ENCODE results near the gene TGM2.

TGM2 gene

DNA sequence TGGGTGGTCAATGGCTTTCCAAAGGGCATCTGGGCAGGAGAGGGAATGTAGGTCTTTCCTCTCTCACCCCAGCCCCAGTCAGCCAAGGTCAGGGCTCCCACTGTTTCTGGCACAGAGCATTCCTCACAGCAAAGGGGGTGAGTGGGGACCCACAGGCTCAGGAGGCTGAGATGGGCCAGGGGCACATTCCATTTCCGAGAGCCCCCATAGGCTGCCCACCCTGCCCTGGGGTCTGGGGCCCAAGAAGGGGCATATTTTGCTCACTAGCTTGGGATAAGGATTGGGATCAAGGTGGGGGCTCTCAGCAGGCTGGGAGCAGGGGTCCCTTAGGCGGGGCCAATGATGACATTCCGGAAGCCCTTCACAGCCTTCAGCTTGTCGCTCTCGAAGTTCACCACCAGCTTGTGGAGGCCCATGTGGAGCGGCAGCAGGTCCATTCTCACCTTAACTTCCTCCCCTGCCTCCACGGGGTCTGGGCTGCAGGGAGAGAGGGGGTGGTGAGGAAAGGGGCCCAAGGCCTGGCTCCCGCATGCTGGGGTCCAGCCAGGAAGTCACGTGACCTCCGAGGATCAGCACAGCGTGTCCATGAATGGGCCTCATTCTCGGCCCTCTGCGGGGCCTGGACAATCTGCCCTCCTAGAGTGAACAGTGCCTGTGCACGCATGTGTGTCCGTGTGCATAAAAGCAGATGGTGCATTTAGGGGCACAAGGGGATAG, 35.0 kb downstream of the TGM2 start:
- no peak for DNase-seq

DNA sequence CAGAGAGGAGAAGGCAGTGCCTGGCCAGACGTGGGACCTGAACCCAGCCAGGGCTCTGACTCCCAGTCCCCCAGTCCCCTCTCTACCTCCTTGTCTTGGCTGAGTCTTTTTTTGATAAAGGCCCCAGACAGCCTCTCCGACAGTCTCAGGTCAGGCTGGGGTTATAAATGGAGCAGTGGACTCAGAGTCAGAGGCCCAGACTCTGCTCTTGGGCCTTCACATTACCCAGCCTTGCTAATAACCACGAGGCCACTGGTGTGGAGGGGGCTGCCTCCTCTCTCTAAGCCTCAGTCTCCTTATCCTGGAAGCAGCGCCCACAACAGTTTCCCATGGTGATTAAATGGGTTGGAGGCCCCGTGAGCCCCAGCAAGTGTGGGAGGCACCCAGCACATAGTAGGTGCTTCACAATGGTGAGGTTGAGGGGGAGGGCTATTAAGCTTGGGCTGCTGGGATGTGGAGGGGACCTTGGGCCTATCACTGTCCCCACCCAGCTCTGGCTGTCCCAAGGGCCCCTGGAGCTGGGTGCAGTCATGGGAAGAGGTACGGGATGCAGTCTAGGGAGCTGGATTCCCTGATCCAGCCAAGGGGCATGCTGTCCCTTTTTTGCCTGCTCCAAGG, 35.7 kb downstream of the TGM2 start:
- DNase-seq = no peak

DNA sequence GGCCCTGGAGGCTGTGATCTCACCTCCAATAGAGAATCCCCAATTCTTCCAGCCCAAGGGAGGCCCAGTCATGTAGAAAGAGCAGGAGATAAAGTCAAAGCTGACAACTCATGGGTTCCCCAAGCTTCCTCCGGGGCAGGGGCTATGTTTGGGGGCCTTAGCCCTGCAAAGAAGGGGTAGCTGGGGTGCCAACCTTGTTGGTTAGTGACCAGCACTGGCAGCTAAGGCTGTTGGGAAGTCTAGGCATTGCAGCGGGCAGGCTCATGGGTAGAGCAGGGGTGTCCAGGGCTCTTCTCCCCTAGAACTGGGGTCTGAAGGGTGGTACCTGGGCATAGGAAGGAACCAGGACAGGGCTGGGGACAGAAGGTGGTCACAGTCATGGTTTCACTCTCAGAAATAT, 36.4 kb downstream of the TGM2 start:
- no peak for DNase-seq

DNA sequence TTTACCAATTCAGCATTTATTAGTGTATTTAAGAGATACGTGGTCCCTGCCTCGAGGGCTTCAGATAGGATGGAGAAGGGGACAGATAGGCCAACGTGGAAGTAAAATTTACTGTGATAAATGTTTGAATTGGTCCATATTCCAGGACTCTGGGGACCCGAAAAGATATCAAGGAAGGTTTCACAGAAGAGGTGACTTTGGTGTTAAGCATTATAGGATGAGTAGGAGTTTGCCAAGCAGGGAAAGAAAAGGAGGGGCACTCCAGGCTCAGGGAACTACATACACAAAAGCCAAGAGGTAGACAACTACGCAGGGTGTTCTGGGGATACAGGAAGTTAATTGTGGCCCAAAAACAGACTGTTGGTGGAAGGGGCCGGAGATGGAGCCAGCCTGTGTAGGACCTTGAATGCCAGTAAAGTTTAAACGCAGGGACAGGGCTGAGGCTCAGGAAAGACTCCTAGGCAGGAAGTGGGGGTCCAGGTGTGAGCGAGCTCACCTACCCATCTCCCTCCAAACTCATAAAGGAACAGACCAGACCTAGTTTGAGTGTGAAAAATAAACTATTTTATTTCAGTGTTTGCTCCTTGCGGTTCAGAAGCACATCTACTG, 37.0 kb downstream of the TGM2 start:
- no peak for DNase-seq

DNA sequence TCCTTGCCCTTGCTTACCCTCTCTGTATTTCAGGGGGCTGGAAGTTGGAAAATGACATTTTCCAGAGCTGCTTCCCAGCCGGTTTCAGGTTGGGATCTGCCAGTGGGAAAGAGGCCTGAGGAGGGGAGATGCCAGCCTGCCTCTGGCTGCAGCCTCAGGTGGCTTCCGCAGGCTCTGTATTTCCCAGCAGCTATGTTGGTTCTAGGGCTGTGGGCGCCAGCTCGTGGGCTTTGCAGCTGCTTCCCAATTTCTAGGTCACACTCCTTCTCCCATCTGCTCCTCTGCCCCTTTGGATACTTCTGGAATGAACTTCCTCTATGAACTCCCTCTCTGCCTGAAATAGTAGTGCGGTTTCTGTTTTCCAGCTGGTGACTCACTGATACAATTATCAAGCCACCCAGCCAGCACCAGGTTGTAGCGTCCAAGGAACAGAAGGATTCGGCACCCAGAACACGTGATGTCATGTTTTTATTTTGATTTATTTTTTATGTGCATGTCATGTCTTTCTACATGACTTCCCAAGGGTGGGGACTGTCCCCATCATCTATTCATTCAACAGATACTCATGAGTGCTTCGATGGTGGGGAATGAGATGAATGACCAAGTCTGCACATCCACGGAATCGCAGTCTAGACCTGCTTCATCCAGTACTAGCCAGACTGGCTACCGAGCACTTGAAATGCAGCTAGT, 38.0 kb downstream of the TGM2 start:
- no peak for DNase-seq

- DNase-seq = no peak
Observed at GRCh38 chr20:38126146-38126921, 38.7 kb downstream of the TGM2 start.

DNA sequence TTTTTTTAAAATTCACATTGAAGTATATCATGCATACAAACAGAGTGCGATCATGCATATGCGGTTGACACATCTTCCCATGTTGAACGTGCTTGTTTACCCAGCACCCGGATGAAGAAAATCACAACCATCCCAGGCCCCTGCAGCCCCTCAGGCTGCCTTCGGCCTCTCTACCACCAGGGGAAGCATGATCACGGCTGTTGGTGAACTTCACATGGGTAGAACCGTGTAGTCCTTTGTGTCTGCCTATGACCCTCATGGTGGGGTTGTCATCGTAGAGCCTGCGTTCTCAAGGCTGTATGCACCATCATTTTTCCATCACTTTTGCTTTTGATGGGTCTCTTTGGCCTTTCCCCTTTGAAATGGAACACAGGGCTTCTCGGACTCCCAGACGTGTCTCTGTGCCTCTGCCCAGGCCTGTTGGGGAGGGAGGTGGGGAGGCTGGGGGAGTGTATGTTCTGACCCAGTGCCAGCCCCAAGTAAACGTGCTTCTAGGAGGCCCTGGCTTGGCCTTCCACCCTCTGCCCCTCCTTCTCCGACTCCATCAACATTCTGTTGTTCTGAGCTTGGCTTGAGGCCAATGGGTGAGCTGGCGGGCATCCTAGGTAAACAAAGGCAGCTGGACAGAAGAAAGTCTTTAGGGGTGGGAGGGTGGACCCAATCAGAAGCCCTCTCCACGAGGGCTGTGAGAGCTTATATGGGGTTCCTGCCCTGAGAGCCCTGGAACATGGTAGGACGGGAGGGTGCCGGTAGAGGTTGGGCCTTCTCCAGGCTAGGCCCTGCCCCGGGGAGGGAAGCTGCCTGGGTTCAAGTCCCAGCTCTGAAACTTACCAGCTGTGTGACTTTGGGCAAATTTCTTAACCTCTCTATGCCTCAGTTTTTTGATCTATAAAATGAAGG, 39.7 kb downstream of the TGM2 start:
- no peak for DNase-seq

DNA sequence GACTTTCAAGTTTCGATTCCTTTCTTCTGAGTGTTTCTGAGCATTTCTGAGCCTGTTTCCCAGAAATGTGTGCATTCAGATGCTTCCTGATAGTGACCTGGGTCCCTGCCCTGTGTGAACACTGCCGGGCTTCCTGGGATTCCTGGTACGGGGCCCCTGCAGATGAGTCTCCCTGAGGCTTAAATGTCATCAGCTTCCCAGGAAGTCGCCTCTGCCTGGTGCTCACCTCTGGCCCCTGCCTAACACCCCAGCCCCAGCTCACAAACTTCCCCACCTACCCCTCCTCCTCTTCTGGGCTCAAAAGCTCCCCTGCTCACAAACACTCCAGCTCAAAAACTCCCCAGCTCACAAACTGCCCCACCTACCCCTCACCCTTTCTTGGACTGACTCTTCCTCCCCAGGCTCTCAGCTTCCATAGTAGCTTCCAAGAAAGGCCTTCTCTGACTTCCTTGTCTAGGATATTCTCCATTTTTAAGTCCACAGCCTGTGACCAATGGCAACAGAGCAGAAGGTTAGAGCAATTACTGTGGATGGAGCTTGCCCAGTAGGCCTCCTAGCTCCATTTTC, 42.0 kb downstream of the TGM2 start:
- DNase-seq = no peak

GRCh38 chr20:38121741-38122140, 43.3 kb downstream of the TGM2 start:
- DNase-seq = no peak

DNA sequence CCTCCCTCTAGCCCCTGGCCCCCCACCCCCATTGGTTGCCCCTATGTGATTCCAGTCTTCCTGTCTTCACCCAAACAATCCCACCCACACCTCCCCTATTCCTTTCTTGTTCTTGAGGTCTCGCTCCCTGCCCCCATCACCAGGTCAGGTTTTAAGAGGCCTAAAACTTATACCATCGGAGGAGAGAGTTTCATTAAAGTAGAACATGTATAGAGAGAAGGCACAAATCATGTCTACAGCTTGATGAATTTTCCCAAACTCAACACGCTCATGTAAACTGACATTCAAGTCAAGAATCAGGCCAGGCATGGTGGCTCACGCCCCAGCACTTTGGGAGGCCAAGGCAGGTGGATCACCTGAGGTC, 44.5 kb downstream of the TGM2 start:
- DNase-seq = no peak

DNA sequence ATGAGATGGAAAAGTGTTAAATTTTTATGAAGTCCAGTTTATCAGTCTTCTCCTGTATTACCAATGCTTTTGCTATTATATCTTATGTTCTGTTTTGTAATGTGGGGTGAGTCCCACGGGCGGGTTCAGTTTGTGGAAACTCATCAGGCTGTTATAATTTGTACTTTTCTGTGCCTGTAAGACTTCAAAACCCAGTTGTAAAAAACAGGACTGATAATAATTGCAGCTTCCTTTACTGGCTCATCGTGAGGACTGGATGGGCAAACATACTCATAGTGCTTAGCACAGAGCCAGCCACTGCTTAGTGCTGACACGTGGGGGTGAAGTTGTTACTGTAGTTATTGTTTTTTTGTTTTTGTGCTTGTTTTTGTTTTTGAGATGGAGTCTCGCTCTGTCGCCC, 45.6 kb downstream of the TGM2 start:
- no peak for DNase-seq

GRCh38 chr20:38117635-38118034, 47.4 kb downstream of the TGM2 start:
- DNase-seq = no peak

- DNase-seq = no peak
Observed at GRCh38 chr20:38117205-38117604, 47.9 kb downstream of the TGM2 start.

- no peak for DNase-seq
Observed at GRCh38 chr20:38116409-38117165, 48.5 kb downstream of the TGM2 start.

DNA sequence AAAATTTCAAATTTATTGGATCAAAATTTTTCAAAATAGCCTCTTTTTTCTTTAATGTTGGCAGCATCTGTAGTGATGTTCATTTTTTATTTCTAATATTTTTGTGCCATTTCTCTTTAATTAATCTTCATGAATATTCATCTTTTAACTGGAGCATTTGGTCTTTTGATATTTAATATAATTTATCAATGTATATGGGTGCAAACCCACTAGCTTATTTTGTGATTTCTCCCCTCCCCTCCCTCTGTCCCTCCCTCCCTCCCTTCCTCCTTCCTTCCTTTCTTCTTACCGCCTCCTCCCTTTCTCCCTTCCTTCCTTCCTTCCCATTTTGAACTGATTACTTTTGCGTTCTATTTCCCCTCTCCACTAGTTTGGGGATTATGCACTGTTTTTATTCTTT, 49.2 kb downstream of the TGM2 start:
- no peak for DNase-seq

- DNase-seq = no peak
Observed at GRCh38 chr20:38115205-38115604, 49.9 kb downstream of the TGM2 start.

DNA sequence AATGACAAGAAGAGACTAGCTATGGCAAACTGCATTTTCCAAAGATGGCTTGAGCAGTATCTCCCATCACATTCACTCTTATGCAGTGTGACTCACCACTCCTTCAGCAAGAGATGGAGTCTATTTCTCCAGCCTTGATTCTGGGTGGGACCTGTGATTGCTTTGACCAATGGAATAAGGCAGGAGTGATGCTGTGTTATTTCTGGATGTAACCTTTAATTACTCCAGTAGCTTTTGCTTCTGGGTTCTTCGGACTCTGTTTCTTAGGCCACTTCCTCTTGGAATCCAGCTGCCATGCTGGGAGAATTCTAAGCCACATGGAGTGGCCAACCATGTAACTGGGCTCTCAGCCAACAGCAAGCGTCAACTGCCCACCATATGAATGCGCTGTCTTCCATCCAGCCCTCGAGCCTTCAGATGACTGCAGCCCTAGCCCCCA, 50.7 kb downstream of the TGM2 start:
- DNase-seq = no peak

GRCh38 chr20:38113401-38114325, 51.4 kb downstream of the TGM2 start:
- no peak for DNase-seq

GRCh38 chr20:38112930-38113294, 52.2 kb downstream of the TGM2 start:
- DNase-seq = no peak
